Measurements from ENCODE around the gene UBR4. TPM values are rescaled to one million over a fixed set of nuclear protein-coding genes. Genes with fewer than 3 reads are reported as not detected.

Gene UBR4
- polyA plus RNA-seq, 3 donors, result 44.3 to 93.8 (median 49.4) TPM

DNA sequence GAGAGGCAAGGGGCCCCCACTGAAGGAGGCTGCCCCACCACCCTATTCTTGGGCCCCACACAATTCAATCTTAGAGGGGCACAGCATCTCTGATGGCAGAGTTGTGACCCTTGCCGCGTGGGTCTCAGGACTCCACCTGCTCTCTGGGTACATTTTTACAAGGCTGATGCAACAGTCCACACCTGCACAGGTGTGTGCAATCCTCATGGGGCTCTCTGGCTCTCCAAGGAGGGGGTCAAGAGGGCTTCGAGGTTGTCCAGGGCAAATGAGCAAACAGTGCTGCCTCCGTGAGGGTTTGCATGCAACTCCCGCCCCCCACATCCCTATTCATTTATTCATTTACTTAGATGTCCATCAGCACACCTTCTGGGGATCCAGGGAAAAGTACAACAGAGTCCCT lies 172.0 kb downstream of the UBR4 start:
- intact Hi-C loops (cut with micrococcal nuclease), result no loop called here
- Histone ChIP-seq H3K36me3 (replicated peaks in 1 of 2; ENCODE audit: control insufficient read depth in 1 of 2, insufficient read depth in 2 of 2, low read length in 2 of 2) (no peaks in the 10 kb centered on the region), H3K9me3 (replicated peaks in 1 of 2; ENCODE audit: control insufficient read depth in 1 of 2, insufficient read depth in 1 of 2, low read length in 2 of 2) (no peaks in the 10 kb centered on the region), H3K4me3 (replicated peaks in 1 of 3; ENCODE audit: low read depth in 2 of 3, low read length in 3 of 3) (no peak overlapping the region), H3K27me3 (ENCODE audit: control insufficient read depth in 2 of 2, insufficient read depth in 2 of 2, low read length in 2 of 2) (peaks cover 0 to 7% of the 10 kb centered on the region in 2 donors), H3K4me1 (ENCODE audit: control insufficient read depth in 1 of 2, insufficient read depth in 2 of 2, low read length in 2 of 2) (no peaks in the 10 kb centered on the region), H3K9ac (ENCODE audit: insufficient read depth, low read length, poor library complexity, severe bottlenecking) (no peak overlapping the region), H2AFZ (ENCODE audit: insufficient read depth, low read depth, low read length, poor library complexity, severe bottlenecking) (no peak overlapping the region), H3K79me2 (ENCODE audit: insufficient read depth, low read length) (no peaks in the 10 kb centered on the region), H4K20me1 (ENCODE audit: insufficient read depth, low read length) (no peaks in the 10 kb centered on the region), H3K4me2 (replicated peaks; ENCODE audit: extremely low read depth, low read length, poor library complexity, severe bottlenecking) (no peak overlapping the region), H3K27ac (ENCODE audit: low read depth in 1 of 2, low read length in 2 of 2) (no peak overlapping the region)
- H3K4me3 Mint-ChIP-seq, result no peak overlapping the region
- TF ChIP-seq, protein P1, sequence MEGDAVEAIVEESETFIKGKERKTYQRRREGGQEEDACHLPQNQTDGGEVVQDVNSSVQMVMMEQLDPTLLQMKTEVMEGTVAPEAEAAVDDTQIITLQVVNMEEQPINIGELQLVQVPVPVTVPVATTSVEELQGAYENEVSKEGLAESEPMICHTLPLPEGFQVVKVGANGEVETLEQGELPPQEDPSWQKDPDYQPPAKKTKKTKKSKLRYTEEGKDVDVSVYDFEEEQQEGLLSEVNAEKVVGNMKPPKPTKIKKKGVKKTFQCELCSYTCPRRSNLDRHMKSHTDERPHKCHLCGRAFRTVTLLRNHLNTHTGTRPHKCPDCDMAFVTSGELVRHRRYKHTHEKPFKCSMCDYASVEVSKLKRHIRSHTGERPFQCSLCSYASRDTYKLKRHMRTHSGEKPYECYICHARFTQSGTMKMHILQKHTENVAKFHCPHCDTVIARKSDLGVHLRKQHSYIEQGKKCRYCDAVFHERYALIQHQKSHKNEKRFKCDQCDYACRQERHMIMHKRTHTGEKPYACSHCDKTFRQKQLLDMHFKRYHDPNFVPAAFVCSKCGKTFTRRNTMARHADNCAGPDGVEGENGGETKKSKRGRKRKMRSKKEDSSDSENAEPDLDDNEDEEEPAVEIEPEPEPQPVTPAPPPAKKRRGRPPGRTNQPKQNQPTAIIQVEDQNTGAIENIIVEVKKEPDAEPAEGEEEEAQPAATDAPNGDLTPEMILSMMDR (IDR thresholded peaks at IDR 0.05), result no peak
- whole genome bisulfite sequencing (ENCODE audit: insufficient coverage), result 90% methylated on average over 2 of the region's 5 CpGs
- no peak for DNase-seq
- no peak overlapping the region for H3K27ac Mint-ChIP-seq
- peaks cover 11 to 32% (median 20%) of the 10 kb centered on the region in 3 donors for H3K27me3 Mint-ChIP-seq (ENCODE audit: low read depth in 3 of 3)
- H3K9me3 Mint-ChIP-seq, result no peaks in the 10 kb centered on the region
- H3K4me1 Mint-ChIP-seq, result no peaks in the 10 kb centered on the region
- H3K36me3 Mint-ChIP-seq, result no peaks in the 10 kb centered on the region

DNA sequence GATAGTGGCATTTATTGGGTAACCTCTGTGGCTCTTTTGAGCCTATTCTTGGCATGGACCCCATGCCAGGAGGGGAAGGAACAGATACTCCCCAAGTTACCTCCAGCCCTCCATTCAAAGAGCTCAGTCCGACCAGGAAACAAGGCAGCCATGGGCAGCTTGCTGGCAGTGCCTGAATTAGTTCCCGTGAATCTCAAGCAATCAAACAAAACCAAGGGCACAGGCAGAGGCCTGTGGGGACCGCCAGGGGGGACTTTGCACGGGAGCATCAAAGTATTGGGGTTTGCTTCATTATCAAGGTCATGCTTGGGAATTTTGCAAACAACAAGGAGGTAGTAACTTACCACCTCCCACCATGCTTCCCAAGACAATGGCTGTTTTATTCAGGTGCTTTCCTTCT lies 172.4 kb downstream of the UBR4 start:
- H3K4me1 ChIP-seq (ENCODE audit: control insufficient read depth in 1 of 2, insufficient read depth in 2 of 2, low read length in 2 of 2), result no peaks in the 10 kb centered on the region
- no peak overlapping the region for H3K27ac ChIP-seq (ENCODE audit: low read depth in 1 of 2, low read length in 2 of 2)
- H3K79me2 ChIP-seq (ENCODE audit: insufficient read depth, low read length), result no peaks in the 10 kb centered on the region
- no peak overlapping the region for H2AFZ ChIP-seq (ENCODE audit: insufficient read depth, low read depth, low read length, poor library complexity, severe bottlenecking)
- Mint-ChIP-seq H3K36me3 (no peaks in the 10 kb centered on the region), H3K4me3 (no peak overlapping the region), H3K27ac (peak overlapping the region in 1 of 7 donors; percentile 27), H3K27me3 (ENCODE audit: low read depth in 3 of 3) (peaks cover 11 to 27% (median 17%) of the 10 kb centered on the region in 3 donors), H3K4me1 (no peaks in the 10 kb centered on the region), H3K9me3 (no peaks in the 10 kb centered on the region)
- H4K20me1 ChIP-seq (ENCODE audit: insufficient read depth, low read length), result no peaks in the 10 kb centered on the region
- H3K36me3 ChIP-seq (replicated peaks in 1 of 2; ENCODE audit: control insufficient read depth in 1 of 2, insufficient read depth in 2 of 2, low read length in 2 of 2), result no peaks in the 10 kb centered on the region
- peaks cover 0 to 6% of the 10 kb centered on the region in 2 donors for H3K27me3 ChIP-seq (ENCODE audit: control insufficient read depth in 2 of 2, insufficient read depth in 2 of 2, low read length in 2 of 2)
- WGBS (ENCODE audit: insufficient coverage), result 100% methylated on average over 1 of the region's 4 CpGs
- DNase-seq, result no peak
- TF ChIP-seq, protein P1 (IDR thresholded peaks at IDR 0.05), result no peak
- intact Hi-C loops (cut with micrococcal nuclease), result no loop called here
- H3K4me2 ChIP-seq (replicated peaks; ENCODE audit: extremely low read depth, low read length, poor library complexity, severe bottlenecking), result no peak overlapping the region
- H3K4me3 ChIP-seq (replicated peaks in 1 of 3; ENCODE audit: low read depth in 2 of 3, low read length in 3 of 3), result no peak overlapping the region
- no peaks in the 10 kb centered on the region for H3K9me3 ChIP-seq (replicated peaks in 1 of 2; ENCODE audit: control insufficient read depth in 1 of 2, insufficient read depth in 1 of 2, low read length in 2 of 2)
- no peak overlapping the region for H3K9ac ChIP-seq (ENCODE audit: insufficient read depth, low read length, poor library complexity, severe bottlenecking)

All from CD14-positive monocyte (primary cell).